ENCODE results near the gene SLC6A4. TPM values are rescaled to one million over a fixed set of nuclear protein-coding genes. Genes with fewer than 3 reads are reported as not detected.

The SLC6A4 gene
- total RNA-seq, 1 experiment from 2014 or later, result not detected

DNA sequence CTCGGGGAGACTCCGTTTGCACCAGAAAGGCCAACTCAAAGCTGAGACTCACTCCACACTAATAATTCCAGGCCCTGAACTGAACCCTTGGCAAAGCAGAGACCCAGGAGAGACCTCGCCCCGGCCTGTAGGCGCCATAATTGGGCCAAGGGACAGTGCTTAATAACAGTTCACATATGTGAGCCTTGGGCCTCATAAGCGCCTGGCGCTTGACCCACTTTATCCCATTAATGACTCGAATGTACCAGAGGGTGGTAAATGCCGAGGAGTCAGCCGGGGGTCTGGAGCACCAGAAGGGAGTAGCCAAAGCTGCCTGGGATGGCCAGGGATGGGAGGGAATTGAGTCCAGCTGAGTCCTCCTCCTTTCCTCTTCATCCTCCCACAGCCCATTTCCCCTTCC, 24.6 kb downstream of the SLC6A4 start:
- no peak for DNase-seq
- Mint-ChIP-seq H3K9me3 (ENCODE audit: low read depth, unreplicated experiment) (no peaks in the 10 kb centered on the region), H3K36me3 (ENCODE audit: insufficient read depth, unreplicated experiment) (no peaks in the 10 kb centered on the region), H3K27me3 (ENCODE audit: unreplicated experiment) (peaks cover 49% of the 10 kb centered on the region), H3K4me3 (ENCODE audit: low read depth, unreplicated experiment) (no peak overlapping the region), H3K27ac (ENCODE audit: unreplicated experiment) (no peak overlapping the region), H3K4me1 (ENCODE audit: low read depth, unreplicated experiment) (no peaks in the 10 kb centered on the region)
- TF ChIP-seq, protein P1, sequence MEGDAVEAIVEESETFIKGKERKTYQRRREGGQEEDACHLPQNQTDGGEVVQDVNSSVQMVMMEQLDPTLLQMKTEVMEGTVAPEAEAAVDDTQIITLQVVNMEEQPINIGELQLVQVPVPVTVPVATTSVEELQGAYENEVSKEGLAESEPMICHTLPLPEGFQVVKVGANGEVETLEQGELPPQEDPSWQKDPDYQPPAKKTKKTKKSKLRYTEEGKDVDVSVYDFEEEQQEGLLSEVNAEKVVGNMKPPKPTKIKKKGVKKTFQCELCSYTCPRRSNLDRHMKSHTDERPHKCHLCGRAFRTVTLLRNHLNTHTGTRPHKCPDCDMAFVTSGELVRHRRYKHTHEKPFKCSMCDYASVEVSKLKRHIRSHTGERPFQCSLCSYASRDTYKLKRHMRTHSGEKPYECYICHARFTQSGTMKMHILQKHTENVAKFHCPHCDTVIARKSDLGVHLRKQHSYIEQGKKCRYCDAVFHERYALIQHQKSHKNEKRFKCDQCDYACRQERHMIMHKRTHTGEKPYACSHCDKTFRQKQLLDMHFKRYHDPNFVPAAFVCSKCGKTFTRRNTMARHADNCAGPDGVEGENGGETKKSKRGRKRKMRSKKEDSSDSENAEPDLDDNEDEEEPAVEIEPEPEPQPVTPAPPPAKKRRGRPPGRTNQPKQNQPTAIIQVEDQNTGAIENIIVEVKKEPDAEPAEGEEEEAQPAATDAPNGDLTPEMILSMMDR (IDR thresholded peaks at IDR 0.05; ENCODE audit: unreplicated experiment), result no peak
- no TSS peak for BruUV-seq (replicated peaks)
- intact Hi-C loops (cut with micrococcal nuclease; ENCODE audit: unreplicated experiment), result no loop called here
- CTCF ChIA-PET, result no interaction called here

DNA sequence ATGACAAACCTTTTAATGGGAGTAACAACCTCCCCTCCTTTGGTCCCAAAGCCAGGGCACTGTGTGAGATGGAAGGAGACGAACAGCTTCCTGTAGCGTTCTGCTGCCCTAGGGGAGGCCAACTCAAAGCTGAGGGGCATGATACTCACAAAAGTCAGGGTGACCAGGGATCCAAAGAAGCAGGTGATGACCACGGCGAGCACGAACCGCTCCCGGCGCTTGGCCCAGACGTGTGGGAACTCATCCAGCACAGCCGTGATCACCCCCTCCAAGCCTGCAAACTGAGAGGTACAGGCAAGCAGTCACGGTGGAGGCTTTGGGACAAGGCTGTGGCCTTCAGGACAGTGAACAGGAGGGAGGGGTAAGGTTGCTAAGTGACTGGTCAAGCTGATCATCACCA, 25.1 kb downstream of the SLC6A4 start:
- BruUV-seq (replicated peaks), result no TSS peak
- CTCF ChIA-PET, result no interaction called here
- Mint-ChIP-seq H3K9me3 (ENCODE audit: low read depth, unreplicated experiment) (no peaks in the 10 kb centered on the region), H3K36me3 (ENCODE audit: insufficient read depth, unreplicated experiment) (no peaks in the 10 kb centered on the region), H3K27ac (ENCODE audit: unreplicated experiment) (no peak overlapping the region), H3K4me3 (ENCODE audit: low read depth, unreplicated experiment) (no peak overlapping the region), H3K27me3 (ENCODE audit: unreplicated experiment) (peaks cover 49% of the 10 kb centered on the region), H3K4me1 (ENCODE audit: low read depth, unreplicated experiment) (no peaks in the 10 kb centered on the region)
- DNase-seq, result no peak
- intact Hi-C loops (cut with micrococcal nuclease; ENCODE audit: unreplicated experiment), result no loop called here
- TF ChIP-seq, protein P1 (IDR thresholded peaks at IDR 0.05; ENCODE audit: unreplicated experiment), result no peak

DNA sequence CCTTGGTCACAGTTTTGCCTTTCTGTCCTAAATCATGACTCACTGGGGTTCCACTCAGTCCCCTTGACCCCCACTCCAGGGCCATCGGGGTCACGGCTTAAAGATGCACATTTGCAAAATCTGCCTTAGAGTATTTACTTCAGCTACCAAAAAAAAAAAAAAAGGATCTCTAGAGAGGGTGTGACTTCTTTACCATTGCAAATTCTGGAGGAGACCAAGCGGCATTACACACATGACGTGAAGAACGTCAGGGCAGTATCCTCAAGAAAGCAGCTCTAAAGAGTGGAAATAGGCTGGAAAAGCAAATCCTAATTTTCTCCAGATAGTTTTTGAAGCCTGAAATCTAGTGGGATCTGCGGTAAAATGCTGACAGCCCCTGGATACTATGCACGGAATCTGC, 25.6 kb downstream of the SLC6A4 start:
- CTCF ChIA-PET, result no interaction called here
- no peak for DNase-seq

DNA sequence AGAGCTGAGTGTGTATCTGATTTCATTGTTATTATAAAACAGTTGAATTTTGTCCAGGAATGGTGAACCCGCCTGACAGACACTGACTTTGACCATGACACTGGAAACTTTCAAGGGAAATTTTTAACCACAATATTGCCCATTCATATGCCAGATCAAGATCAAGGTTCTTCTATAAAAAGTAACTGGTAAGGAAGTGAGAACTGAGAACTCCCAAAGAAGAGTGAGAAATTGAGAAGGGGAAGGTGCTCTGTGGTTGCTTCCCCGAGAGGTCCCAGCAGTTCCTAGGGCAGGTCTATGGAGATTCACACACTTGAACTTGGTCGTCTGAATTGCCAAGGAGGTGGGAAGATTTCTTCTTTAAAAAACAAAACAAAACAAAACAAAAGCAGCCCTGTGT, 27.3 kb downstream of the SLC6A4 start:
- no peak for DNase-seq
- BruUV-seq (replicated peaks), result no TSS peak
- TF ChIP-seq, protein P1 (IDR thresholded peaks at IDR 0.05; ENCODE audit: unreplicated experiment), result no peak
- H3K36me3 Mint-ChIP-seq (ENCODE audit: insufficient read depth, unreplicated experiment), result no peaks in the 10 kb centered on the region
- CTCF ChIA-PET, result no interaction called here
- H3K4me3 Mint-ChIP-seq (ENCODE audit: low read depth, unreplicated experiment), result no peak overlapping the region
- intact Hi-C loops (cut with micrococcal nuclease; ENCODE audit: unreplicated experiment), result no loop called here
- H3K27me3 Mint-ChIP-seq (ENCODE audit: unreplicated experiment), result peaks cover 49% of the 10 kb centered on the region
- no peaks in the 10 kb centered on the region for H3K9me3 Mint-ChIP-seq (ENCODE audit: low read depth, unreplicated experiment)
- no peak overlapping the region for H3K27ac Mint-ChIP-seq (ENCODE audit: unreplicated experiment)
- H3K4me1 Mint-ChIP-seq (ENCODE audit: low read depth, unreplicated experiment), result no peaks in the 10 kb centered on the region

More for the DNA sequence above, 25.6 kb downstream of the SLC6A4 start:
- Mint-ChIP-seq H3K27ac (ENCODE audit: unreplicated experiment) (no peak overlapping the region), H3K4me1 (ENCODE audit: low read depth, unreplicated experiment) (no peaks in the 10 kb centered on the region), H3K27me3 (ENCODE audit: unreplicated experiment) (peaks cover 49% of the 10 kb centered on the region), H3K4me3 (ENCODE audit: low read depth, unreplicated experiment) (no peak overlapping the region), H3K9me3 (ENCODE audit: low read depth, unreplicated experiment) (no peaks in the 10 kb centered on the region), H3K36me3 (ENCODE audit: insufficient read depth, unreplicated experiment) (no peaks in the 10 kb centered on the region)
- TF ChIP-seq, protein P1 (IDR thresholded peaks at IDR 0.05; ENCODE audit: unreplicated experiment), result no peak
- intact Hi-C loops (cut with micrococcal nuclease; ENCODE audit: unreplicated experiment), result no loop called here
- BruUV-seq (replicated peaks), result no TSS peak

Measured in Calu3 (cell line).